GM12873 (cell line): ENCODE measurements around the gene THSD4.

ENCODE experiments used
- TF ChIP-seq, protein P1 (sequence below): IDR thresholded peaks from 2 replicates; pipeline ENCODE4 v1.5.1; 2012; ENCODE audit warnings: low read depth, mild to moderate bottlenecking, moderate library complexity, low read length, control low read depth; ENCODE audit not compliant: insufficient read depth; ENCODE audit errors: missing control alignments

THSD4 gene

DNA sequence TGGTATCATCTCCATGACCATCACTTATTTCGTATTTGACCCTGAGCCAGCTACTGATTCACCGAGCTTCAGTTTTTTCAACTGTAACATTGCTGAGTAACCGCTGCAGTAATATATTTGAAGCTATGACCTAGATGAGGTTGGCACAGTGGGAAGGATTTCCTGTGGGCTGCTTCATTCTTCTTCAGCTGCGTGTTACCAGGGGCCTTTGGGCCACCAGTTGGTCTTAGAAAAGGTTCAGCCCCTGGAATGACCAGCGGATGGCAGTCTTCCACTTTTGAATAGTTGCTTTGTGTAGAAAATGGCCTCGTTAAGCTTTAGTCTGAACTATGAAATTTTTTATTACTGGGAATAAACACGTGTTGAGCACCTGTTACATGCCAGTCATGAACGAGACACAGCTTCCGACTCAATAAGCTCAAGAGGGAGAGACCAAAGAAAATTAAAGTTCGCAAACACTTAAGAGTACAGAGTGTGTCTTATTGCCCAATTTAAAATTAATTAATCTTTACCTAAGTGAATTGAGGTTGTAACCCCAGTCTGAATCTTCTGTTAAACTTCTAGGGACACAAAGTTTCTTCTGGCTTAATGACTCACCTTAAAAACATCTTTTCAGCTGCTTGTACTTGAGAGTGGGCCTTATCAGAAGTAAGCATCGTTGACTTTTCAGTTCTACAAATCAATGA is 637.5 kb downstream of the THSD4 start:
- TF ChIP-seq, protein P1, sequence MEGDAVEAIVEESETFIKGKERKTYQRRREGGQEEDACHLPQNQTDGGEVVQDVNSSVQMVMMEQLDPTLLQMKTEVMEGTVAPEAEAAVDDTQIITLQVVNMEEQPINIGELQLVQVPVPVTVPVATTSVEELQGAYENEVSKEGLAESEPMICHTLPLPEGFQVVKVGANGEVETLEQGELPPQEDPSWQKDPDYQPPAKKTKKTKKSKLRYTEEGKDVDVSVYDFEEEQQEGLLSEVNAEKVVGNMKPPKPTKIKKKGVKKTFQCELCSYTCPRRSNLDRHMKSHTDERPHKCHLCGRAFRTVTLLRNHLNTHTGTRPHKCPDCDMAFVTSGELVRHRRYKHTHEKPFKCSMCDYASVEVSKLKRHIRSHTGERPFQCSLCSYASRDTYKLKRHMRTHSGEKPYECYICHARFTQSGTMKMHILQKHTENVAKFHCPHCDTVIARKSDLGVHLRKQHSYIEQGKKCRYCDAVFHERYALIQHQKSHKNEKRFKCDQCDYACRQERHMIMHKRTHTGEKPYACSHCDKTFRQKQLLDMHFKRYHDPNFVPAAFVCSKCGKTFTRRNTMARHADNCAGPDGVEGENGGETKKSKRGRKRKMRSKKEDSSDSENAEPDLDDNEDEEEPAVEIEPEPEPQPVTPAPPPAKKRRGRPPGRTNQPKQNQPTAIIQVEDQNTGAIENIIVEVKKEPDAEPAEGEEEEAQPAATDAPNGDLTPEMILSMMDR = peak; percentile 63

DNA sequence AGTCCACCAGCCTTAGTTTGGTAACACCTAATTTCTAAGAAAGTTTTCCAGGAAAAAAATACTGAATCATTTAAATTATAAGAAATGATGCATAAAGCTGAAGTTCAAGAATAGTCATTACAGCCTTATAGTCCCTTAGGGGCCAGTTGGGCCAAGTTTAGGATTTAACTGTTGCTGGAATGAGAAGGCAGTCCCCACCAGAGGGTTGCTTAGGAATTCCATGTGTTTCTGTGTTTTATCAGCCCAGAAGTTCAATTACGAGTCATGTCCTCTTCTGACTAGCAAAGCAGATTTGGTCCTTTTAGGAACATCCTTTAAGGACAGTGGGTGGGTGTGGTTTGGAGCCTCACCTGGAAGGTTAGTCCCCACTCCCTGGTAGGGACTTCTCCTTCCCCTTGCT is 638.1 kb downstream of the THSD4 start:
- TF ChIP-seq, protein P1 = no peak

DNA sequence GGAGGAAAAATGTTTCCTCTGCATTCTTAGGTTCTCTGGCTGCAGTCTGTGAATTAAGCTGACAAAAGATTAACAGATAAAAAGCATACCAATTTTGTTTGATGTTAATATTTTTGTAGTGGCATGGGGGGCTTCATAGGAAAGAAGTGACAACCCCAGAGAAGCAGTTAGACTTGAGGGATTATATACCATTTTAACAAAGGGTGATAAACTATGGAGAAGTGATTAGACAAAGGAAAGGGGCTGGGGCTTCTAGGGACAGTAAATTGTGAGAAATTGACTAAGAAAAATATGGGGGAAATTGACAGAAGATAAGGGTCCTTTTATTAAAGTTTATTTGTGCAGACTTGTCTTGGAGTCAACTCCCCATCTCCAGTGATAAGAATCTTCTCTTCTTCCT is 639.4 kb downstream of the THSD4 start:
- TF ChIP-seq, protein P1 = no peak

DNA sequence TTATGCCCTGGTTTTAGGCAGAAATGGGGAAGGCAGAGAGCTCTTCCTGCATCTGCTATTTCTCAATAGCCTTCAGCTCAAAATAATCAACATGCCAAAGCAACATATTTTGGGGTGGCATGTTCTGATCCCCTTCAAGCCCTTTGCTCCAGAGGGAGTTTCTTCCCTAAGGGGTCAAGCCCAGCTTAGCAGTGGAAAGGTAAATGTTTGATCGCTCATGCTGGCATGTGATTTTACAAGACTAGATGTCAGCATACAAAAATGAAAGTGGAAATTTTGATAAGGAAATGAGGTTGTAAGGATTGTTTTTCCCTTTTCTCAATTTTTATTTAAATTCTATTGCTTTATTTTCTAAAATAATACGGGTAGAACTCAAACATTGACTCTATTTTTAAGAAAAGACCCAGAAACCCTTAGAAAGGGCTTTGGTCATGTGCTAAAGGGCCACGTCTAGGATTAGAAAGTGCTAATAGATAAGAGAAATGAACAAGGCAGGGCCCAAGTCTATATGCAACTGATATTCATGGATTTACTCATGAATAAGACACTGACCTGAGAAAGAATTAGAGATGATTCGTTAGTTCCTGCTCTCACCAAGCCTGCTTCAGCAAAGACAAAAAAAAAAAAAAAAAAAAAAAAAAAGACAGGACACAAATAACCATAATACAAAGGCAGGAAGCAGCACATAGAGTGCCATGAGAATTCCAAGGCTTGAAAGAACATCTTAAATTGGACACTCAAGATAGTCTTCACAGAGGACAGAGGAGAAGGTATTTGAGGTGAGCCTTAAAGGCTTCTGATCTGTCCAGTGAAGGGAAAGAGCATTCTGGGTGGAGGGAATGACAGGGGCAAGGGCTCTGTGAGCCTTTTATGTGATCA is 640.1 kb downstream of the THSD4 start:
- TF ChIP-seq, protein P1 = no peak

DNA sequence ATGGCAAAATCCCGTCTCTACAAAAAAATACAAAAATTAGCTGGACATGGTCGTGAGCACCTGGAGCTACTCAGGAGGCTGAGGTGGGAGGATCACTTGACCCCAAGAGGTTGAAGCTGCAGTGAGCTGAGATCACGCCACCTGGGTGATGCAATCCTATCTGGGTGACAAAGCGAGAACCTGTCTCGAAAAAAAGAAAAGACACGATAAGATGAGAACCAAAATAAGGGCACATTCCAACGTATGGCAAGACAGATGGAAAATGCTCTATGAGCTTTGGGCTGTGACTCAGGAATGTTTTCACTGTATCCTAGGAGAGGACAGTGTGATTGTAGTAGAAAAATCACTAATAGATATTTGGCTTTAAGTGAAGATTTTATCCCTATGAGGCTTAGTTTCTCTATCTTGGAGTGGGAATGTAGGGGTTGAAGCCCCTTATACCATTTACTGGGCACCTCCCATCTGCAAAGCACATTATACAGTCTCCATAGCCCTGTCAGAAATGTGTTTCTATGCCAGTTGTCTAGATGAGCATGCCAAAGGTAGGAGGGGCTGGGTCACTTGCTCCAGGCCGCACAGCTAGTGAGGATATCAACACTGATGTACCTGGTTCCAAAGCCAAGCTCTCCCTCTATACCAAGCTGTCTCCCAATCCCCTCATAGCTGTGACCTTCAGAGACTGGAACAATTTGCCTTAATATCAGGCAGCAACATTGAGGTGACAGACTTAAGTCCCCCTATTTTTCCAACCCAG is 641.5 kb downstream of the THSD4 start:
- TF ChIP-seq, protein P1 = no peak

DNA sequence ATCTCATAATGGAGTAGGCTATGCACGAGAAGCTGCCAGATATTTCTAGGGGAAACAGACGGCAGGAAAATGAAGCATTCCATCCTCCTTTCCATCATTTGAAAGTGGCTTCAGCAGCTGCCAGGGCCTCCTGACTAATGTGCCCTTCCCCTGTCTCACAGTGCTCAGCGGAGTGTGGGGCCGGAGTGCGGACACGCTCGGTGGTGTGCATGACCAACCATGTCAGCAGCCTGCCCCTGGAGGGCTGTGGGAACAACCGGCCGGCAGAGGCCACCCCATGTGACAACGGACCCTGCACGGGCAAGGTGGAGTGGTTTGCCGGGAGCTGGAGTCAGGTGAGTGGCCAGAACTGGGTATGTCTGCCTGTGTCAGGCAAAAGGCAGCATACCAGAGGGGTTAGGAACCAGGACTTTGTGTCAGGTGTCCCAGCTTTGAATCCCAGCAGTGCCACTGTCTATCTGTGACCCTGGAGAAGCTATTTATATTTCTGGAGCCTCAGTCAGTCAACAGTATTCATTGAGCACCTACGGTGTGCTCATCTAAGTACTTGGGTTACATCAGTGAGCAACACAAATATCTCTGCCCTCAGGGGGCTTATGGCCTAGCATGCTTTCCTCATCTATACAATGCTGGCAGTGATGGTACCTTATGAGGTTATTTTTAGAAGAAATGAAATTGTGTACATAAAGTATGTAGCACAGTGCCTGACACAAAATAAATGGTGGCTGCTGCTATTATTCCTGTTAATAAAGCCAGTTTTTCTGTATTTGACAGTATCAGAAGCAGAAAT is 642.7 kb downstream of the THSD4 start:
- TF ChIP-seq, protein P1 = no peak
